Germinal center (tissue), 1 donor: ENCODE measurements around the gene DGCR6.
"Not testable (repeated sequence)": the region's sequence is repeated elsewhere in the genome, so short reads cannot be mapped to it uniquely, and the experiment has no call there.

ENCODE experiments used
- DNase-seq: peaks from one replicate; pipeline ENCODE4 v3.0.0; 2012; ENCODE audit warnings: mixed read lengths, low spot score

Gene DGCR6

GRCh38 chr22:18905540-18906409 is at the start of gene DGCR6:
Gene DGCR6 (plus strand): TSS chr22:18906320. CDS start chr22:18906375, 55 bp downstream.
- DNase-seq: no peak

GRCh38 chr22:18859314-18859713 is 46.8 kb upstream of the DGCR6 start:
- DNase-seq: not testable (repeated sequence)

- not testable (repeated sequence) for DNase-seq
These were observed 24.9 kb upstream of the DGCR6 start for GRCh38 chr22:18881260-18881659.

DNA sequence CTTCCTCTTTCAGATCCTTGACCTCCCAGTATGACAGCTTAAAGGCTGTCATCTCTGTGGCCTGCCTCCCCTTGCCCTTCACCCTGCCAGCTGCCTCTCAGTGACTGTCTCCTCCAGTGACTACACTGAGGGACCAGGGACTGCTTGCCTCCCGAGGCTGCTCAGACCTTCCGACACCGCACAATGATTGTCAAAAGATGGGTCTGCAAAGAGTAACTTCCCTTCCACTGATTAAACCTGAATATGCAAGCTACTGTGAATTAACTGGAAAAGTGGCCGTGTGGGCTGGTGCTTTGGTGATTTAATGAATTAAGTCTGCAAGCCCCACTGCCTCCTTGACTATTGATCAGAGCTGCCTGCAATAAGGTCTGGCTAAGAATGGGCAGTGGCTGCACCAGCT is 21.7 kb upstream of the DGCR6 start:
- DNase-seq: not testable (repeated sequence)

DNA sequence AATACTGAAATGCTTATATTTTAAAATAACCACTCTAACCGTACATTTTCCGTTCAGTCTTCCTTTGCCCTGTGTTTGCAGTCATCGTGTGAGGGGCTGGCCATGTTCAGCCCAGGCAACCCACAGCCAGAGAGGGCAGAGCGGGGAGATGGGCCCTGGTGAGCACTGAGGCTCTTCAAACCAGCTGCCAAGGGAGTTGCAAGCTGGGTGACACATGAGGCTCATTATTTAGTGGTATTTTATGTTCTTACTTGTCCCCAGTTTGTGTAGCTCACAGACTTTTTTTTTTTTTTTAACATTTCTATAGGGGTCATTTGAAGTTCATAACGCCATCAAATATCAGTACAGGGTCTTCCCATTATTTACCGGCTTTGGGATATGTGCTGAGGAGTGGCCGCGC is 18.0 kb upstream of the DGCR6 start:
- no peak for DNase-seq

- not testable (repeated sequence) for DNase-seq
These were observed 15.5 kb upstream of the DGCR6 start for GRCh38 chr22:18890510-18891192.

DNA sequence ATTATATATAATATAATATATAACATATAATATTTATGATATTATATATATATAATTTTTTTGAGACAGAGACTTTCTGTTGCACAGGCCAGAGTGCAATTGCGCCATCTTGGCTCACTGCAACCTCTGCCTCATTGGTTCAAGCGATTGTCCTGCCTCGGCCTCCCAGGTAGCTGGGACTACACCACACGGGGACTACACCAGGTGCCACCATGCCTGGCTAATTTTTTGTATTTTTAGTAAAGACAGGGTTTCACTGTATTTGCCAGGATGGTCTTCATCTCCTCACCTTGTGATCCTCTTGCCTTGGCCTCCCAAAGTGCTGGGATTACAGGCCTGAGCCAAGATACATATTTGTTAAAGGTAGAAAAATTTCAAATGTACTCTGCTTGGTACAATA is 12.3 kb upstream of the DGCR6 start:
- DNase-seq: not testable (repeated sequence)

DNA sequence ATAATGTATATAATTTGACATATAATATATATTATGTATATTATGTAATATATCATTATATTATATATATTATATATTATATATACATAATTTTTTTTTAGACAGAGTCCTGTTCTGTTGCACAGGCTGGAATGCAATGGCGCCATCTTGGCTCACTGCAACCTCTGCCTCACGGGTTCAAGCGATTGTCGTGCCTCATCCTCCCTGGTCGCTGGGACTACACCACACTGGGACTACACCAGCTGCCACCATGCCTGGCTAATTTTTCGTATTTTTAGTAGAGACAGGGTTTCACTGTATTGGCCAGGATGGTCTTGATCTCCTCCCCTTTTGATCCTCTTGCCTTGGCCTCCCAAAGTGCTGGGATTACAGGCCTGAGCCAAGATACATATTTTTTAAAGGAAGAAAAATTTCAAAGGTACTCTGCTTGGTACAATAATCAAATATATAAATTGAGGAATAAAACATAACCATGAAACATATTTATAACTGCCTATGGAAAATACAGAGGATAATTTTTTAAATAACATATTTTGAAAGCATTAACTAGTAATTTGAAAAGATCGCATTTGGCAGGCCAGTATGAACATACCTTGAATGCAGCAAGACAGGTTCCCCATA is 10.0 kb upstream of the DGCR6 start:
- not testable (repeated sequence) for DNase-seq

GRCh38 chr22:18906410-18906745 is 258 bp downstream of the DGCR6 start:
- DNase-seq: not testable (repeated sequence)

- no peak for DNase-seq
These were observed 776 bp downstream of the DGCR6 start for GRCh38 chr22:18906896-18907295.

GRCh38 chr22:18909556-18909955 is 3.4 kb downstream of the DGCR6 start:
- no peak for DNase-seq

GRCh38 chr22:18911535-18911934 is 5.4 kb downstream of the DGCR6 start:
- DNase-seq: not testable (repeated sequence)

DNA sequence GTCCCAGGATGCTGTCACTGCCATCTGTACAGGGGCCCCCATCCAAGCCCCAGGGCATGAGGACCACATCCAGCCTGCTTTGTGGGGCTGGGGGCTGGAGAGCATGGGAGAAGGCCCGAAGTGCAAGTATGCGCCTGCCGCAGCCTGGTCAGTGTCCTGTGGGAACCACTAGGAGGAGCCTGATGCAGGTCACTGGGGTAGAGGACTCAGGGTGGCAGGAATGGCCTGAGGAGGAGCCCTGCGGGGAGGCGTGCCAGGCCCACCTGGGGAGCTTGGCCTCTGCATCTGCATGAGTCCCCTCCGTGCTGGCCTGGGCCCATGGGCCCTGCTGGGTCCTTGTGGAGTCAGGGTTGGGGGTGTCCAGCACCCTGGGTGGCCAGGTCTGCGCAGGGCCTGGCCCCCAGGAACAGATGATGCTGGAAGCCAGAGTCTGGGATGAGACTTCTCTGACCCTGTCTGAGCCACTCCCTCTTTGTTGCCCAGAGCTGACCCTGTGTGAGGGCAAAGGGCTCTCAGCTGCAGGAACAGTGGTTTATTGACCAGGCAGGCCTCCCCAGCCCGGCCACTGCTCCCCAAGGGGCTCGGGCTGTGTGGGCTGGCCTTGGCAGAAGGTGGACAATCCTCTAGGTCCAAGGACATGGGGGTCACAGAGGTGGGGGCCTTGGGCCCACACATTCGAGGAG is 6.3 kb downstream of the DGCR6 start:
- DNase-seq: not testable (repeated sequence)

DNA sequence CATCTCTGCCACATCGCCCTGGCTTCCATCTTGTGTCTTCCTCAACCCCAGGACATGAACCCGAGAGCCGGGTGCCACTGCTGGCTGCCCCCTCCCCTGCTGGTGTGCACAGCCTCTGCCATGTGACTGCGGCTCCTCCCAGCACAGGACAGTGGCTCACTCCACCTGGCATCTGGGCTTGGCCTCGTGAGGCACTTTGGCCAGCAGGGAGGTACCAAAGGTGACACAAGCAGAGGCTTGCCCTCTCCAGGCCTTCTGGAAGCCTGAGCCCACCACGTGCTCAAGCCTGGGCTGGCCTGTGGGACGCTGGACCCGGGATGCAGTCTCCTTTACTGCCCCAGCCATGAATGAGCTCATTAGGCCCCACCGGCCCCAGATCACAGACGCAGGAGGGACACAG is 8.4 kb downstream of the DGCR6 start:
- DNase-seq: not testable (repeated sequence)

GRCh38 chr22:18915550-18915949 is 9.4 kb downstream of the DGCR6 start:
- DNase-seq: not testable (repeated sequence)

GRCh38 chr22:18917818-18918217 is 11.7 kb downstream of the DGCR6 start:
- not testable (repeated sequence) for DNase-seq

- not testable (repeated sequence) for DNase-seq
These were observed 14.3 kb downstream of the DGCR6 start for GRCh38 chr22:18920257-18920902.

GRCh38 chr22:18925368-18926064 is 19.4 kb downstream of the DGCR6 start:
- no peak for DNase-seq

DNA sequence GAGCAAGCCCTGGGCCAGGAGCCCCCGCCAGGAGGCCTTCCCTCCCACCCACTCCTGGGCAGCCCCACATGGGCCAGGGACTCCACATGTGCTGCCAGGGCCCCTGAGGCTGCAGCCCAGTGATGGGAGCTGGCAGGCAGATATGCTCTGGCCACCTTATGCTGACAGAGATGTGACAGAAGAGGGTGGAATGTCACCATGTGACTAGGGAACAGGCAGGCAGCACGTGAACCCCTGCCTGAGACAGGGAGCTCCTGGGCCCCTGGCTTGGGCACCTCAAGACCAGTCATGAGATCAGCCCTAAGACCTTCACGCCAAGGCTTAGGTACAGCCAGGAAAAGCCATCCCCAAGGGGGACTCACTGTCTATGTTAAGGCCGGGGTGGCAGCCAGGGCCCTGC is 20.9 kb downstream of the DGCR6 start:
- DNase-seq: no peak

DNA sequence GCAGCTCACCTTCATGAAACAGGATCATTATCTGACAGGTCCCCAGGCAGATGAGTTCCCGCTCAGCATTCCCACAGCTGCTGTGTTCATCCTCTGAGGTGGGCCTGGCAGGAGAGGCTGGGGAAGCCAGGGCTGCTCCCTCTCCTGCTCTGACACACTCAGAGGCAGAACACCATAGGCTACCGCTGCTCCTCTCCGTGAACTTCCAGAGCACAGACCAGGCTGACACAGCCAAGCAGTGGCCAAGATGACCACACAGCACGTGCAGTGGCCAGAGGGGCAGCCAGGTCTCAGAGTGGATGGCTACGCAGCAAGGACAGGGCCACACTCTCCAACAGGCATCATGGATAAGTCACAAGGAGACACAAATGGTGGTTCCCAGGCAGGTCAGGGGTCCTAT is 21.5 kb downstream of the DGCR6 start:
- DNase-seq: no peak

- DNase-seq: no peak
These were observed 23.3 kb downstream of the DGCR6 start for GRCh38 chr22:18929459-18929858.
